GM21619 (cell line): ENCODE results near the gene RRP9.
"Not testable (repeated sequence)": the region's sequence is repeated elsewhere in the genome, so short reads cannot be mapped to it uniquely, and the experiment has no call there.

Experiments
- ATAC-seq: cut with Tn5 transposase; IDR thresholded peaks from one replicate; pipeline ENCODE4 v1.9.1; 2021; ENCODE audit not compliant: unreplicated experiment

The RRP9 gene

DNA sequence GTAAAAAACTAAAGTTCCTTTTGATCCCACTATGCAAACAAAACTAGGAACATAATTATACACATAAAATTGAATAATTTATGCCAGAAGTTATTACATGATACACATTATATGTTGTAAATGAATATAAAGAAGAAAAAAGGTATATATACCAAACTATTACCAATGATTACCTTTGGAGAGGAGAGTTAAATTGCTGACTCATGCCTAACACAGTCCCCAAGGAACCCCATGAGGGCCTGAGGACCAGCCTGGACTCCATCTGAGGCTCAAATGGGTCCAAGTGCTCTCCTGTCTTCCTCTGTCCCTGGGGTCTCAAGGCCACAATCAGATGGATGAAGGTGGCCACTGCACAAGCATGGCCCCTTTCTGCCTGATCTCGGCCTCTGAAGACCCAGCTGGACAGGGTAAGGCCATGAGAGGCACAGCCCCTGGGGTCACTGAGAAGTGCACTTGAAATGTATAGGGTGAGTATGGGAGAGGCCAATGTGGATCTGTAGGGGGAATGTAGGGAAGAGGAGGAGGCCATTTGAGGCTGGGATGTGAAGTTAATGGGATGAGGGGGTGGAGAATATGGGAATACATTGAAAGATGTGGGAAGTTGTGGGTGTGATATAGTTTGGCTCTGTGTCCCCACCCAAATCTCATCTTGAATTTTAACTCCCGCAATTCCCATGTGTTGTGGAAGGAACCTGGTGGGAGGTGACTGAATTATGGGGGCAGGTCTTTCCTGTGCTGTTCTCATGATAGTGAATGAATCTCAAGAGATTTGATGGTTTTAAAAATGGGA lies 37.5 kb downstream of the RRP9 start:
- no peak for ATAC-seq

DNA sequence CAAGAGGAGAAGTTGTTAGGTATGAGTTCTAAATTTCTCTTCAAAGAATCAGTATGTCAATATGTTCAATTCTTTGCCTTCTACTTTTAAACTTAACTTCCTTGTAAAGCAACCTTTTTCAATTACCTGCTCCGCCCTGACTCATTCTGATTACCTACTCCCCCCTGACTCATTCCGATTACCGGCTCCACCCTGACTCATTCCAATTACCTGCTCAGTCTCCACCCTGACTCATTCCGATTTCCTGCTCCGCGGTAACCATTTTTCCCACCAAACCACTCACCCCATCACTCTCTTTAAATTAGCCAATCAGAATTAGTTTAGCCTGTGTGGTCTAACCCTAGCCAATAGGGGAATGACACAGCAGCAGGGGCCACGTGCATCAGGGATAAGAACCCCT lies 39.3 kb downstream of the RRP9 start:
- not testable (repeated sequence) for ATAC-seq

GRCh38 chr3:51900043-51900442 lies 41.7 kb downstream of the RRP9 start:
- not testable (repeated sequence) for ATAC-seq

GRCh38 chr3:51897391-51897790 lies 44.3 kb downstream of the RRP9 start:
- no peak for ATAC-seq

DNA sequence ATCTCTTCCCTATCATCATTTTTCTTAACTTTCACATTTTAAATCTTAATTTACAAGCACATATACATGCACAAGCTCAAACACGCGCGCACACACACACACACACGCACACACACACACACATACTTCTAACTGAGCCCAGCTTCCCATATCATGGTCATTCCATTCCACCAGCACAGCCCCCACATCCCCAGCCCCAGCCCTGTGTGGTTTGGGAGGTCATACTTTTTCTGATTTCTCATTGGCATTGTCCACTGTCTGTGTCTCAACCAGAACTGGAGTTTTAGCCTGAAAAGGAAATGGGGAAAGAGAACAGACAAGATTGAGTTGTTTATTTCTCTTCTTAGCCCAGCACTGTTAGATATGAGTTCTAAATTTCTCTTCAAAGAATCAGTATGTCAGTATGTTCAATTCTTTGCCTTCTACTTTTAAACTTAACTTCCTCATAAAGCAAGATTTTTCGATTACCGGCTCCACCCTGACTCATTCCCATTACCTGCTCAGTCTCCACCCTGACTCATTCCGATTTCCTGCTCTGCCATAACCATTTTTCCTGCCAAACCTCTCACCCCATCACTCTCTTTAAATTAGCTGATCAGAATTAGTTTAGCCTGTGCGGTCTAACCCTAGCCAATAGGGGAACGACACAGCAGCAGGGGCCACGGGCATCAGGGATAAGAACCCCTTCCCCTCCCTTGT lies 44.9 kb downstream of the RRP9 start:
- no peak for ATAC-seq

DNA sequence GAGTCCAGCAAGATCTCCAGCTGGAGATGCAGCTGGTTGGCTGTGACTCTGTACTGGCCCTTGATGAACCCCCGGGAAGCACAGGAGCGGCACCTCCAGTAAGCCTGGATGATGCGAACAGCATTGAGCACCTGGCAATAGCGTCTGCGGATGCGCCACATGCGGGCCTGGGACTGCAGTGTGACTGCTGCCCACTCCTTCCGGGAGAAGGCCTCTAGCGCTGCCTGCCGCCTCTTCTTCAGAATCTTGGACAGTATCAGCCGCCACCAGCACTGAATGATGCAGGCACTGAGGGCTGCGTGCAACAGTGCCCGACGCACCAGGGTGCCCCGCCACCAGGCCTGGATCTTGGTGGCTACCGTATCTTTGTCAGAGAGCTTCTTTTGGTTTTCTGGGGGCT lies 46.8 kb downstream of the RRP9 start:
- ATAC-seq: no peak

- no peak for ATAC-seq
Observed at GRCh38 chr3:51894391-51894790, 47.3 kb downstream of the RRP9 start.

- no peak for ATAC-seq
Observed at GRCh38 chr3:51891242-51892039, 50.3 kb downstream of the RRP9 start.

GRCh38 chr3:51888463-51889105 lies 53.1 kb downstream of the RRP9 start:
- no peak for ATAC-seq

DNA sequence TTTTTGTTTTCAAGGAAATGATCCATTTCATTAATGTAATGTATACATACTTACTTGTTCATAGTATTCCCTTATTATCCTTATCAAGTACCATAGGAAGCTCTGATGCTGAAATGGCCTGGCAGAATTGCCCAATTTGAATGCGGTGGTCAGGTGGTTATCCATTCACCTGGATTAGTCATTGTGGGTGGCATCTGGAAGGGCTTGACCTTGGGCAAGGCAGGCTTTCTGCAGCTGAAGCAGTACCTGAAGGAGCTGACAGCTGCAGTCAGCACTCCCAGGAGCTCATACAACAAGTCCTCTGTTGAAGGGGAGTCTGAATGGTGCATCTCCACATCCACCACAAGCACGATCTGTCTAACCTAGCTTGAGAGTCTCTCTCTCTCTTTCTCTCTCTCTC lies 54.1 kb downstream of the RRP9 start:
- ATAC-seq: no peak

- no peak for ATAC-seq
Observed at GRCh38 chr3:51886447-51886846, 55.3 kb downstream of the RRP9 start.
